Putamen (tissue), 1 donor: ENCODE results near the gene CYB5R3.
A peak's percentile ranks its signal among the peaks of the same experiment; 100 is the strongest.
"Not testable (repeated sequence)": the region's sequence is repeated elsewhere in the genome, so short reads cannot be mapped to it uniquely, and the experiment has no call there.

ENCODE experiments used
- DNase-seq: peaks from one replicate; pipeline ENCODE4 v3.0.0-alpha.2; 2016; ENCODE audit warnings: low spot score

CYB5R3 gene

DNA sequence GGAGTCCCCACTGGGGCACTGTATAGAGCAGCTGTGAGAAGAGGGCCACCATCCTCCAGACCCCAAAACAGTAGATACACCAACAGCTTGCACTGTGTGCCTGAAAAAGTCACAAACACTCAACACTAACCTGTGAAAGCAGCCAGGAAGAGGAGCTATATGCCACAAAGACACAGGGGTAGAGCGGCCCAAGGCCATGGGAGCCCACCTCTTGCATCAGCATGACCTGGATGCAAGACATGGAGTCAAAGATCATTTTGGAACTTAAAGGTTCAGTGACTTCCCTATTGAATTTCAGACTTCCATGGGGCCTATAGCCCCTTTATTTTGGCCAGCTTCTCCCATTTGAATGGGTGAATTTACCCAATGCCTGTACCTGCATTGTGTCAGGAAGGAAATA lies 29.7 kb upstream of the CYB5R3 start:
- DNase-seq, result no peak

GRCh38 chr22:42677936-42678335 lies 28.7 kb upstream of the CYB5R3 start:
- not testable (repeated sequence) for DNase-seq

DNA sequence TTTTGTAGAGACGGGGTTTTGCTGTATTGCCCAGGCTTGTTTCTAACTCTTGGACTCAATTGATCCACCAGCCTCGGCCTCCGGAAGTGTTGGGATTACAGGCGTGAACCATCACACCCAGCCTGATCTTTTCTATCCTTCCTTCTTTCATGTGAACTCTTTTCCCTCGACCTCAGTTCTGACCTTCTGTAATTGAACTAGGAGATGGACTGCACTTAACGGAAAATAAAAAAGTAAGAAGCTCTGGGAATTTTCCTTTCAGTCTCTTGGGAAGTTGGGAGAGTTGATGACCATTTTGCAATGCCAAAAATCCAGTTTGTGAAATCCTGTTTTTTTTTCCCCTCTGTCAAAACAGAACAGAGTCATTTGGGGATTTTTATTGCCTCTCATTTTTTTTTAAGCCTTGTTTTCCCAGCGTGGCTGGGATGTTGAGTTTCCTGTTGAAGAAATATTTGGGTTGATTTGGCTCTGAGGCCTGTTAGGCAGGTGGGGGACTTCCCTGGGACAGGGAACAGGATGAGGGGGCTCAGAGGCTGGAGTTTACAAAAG lies 26.9 kb upstream of the CYB5R3 start:
- no peak for DNase-seq

DNA sequence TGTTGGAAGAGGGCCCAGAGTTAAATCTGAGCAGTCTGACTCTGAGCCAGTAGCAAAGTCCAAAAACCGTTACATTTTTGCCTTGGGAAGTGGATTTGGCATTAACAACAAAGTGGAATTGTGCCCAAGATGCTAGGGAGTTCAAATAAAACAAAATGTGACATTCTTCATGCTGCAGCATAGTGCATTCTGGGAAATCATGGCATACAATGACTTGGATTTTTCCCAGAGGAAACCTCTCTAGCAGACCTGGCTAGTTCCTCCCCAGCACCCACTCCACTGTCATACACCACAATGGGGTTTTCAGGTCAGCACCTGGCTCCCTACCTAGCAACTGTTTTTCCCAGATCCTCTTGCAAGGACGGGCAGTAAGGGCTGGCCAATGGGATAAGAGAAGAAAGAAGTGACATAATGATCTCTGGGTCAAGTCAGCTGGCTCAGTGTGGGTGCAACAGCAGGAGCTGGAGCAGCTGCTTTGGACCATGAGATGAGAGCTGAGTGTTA lies 24.8 kb upstream of the CYB5R3 start:
- no peak for DNase-seq

DNA sequence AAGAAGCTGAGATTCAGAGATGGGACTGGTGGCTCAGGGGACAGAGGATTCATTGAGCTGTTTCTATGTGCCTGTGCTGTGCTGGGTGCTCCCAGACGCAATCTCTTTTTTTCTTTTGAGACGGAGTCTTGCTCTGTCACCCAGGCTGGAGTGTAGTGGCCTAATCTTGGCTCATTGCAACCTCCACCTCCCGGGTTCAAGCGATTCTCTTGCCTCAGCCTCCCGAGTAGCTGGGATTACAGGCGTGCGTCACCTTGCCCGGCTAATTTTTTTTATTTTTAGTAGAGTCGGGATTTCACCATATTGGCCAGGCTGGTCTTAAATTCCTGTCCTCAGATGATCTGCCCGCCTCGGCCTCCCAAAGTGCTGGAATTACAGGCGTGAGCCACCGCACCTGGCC lies 23.9 kb upstream of the CYB5R3 start:
- not testable (repeated sequence) for DNase-seq

- no peak for DNase-seq
These were observed 21.9 kb upstream of the CYB5R3 start for GRCh38 chr22:42670921-42671709.

- no peak for DNase-seq
These were observed 20.9 kb upstream of the CYB5R3 start for GRCh38 chr22:42670046-42670445.

GRCh38 chr22:42666393-42666792 lies 17.2 kb upstream of the CYB5R3 start:
- not testable (repeated sequence) for DNase-seq

- no peak for DNase-seq
These were observed 16.0 kb upstream of the CYB5R3 start for GRCh38 chr22:42664976-42665831.

- peak; percentile 33 for DNase-seq
These were observed 13.0 kb upstream of the CYB5R3 start for GRCh38 chr22:42661985-42662831.

- DNase-seq, result no peak
These were observed 7.4 kb upstream of the CYB5R3 start for GRCh38 chr22:42656578-42656977.

- no peak for DNase-seq
These were observed 6.5 kb upstream of the CYB5R3 start for GRCh38 chr22:42655693-42656092.

DNA sequence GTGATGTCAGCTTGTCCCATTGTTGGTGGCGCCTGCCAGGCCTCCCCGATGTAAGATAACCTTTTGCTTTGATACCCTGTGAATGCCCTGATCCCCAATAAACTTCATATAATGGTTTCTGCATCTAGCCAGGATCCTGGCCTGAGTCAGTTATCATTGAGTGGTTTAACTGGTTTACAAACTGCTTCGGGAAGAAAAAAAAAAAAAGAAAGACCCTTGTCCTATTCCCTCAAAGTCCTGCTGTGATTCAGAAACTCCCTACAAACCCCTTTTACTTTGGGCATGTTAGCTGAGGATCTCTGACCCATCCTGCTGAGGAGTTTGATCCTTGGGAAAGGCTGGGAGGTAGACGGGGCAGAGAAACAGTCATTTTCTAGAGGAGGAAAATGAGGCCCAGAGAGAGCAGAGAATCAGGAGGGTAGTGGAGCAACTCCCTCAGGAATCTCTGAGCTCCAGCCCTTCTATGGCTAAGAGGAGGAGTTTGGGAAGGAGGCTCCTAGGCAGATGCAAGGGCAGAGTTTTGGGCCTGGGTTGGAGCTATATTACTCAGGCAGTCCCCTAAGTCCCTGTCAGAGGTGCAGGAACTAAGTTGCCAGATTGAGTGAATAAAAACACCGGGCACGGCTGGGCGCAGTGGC lies 5.4 kb upstream of the CYB5R3 start:
- no peak for DNase-seq

- no peak for DNase-seq
These were observed 4.8 kb upstream of the CYB5R3 start for GRCh38 chr22:42653999-42654398.

DNA sequence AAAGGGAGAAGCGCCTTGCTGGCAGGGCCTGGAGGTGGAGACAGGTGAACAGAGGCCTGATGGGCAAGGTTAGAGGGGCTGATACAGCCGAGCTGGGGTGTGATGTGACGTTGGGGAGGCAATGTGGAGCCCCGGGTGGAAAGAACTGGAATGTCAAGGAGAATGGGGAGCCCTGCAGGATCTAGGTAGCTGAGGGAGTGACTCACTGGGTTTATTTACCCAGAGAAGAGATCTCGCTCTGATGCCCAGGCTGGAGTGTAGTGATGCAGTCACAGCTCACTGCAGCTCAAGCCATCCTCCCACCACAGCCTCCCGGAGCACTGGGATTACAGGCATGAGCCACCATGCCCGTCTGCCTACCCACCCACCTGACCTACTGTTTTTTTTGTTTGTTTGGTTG lies 1.9 kb upstream of the CYB5R3 start:
- no peak for DNase-seq

DNA sequence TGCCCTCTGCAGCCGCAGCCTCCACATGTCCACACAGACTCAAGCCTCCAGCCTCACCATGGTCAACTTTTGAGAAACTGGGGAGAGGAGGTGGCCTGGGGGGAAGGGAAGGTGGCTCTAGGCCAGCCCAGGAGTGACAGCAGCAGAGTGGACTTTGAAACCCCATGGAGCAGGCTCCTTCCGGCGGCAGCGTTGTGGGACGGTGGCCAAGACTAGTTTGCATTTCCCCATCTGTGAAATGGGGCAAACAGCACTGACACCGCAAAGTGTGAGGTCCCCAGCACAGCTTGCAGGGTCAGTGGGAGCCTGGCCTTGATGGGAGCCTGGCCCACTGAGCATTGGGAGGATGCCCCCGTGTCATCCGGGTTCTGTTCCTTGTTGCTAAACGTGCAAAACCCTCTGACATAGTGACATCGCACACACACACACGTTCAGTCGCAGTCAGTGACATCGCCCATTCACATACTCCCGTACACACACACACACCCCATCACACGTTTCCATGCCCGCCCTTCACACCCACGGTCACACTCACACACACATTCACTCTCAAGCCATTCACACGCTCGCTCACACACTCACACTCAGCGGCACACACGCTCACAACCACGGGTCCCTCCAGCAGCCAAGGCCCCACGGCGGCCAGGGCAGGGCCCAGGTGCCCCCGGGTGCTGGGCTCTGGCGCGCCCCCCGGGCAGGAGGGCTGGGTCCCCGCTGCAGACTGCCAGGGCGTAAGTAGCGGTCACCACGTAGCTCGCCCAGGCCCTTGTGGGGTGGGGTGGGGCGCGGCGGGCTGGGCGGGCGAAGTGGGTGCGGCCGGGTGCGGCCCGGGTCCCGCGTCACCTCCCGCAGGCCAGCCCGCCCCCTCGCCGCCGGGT lies 585 bp downstream of the CYB5R3 start:
- DNase-seq, result peak; percentile 27

DNA sequence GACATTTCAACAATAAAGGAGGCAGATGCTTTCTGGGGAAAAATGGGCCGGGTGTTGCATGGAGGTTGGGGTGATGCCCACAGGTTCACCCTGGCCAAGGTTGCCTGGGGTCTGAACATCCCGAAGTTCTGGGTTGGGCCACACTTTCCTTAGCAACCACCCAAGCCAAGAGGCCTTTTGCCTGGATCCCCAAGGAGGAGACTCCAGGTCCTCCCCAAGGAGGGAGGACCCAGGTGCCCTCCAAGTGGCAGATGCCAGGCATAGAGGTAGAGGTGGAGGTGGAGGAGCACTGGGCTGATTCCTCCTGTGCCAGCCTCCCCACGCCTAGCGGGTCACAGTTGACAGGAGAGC lies 1.2 kb downstream of the CYB5R3 start:
- DNase-seq, result no peak

DNA sequence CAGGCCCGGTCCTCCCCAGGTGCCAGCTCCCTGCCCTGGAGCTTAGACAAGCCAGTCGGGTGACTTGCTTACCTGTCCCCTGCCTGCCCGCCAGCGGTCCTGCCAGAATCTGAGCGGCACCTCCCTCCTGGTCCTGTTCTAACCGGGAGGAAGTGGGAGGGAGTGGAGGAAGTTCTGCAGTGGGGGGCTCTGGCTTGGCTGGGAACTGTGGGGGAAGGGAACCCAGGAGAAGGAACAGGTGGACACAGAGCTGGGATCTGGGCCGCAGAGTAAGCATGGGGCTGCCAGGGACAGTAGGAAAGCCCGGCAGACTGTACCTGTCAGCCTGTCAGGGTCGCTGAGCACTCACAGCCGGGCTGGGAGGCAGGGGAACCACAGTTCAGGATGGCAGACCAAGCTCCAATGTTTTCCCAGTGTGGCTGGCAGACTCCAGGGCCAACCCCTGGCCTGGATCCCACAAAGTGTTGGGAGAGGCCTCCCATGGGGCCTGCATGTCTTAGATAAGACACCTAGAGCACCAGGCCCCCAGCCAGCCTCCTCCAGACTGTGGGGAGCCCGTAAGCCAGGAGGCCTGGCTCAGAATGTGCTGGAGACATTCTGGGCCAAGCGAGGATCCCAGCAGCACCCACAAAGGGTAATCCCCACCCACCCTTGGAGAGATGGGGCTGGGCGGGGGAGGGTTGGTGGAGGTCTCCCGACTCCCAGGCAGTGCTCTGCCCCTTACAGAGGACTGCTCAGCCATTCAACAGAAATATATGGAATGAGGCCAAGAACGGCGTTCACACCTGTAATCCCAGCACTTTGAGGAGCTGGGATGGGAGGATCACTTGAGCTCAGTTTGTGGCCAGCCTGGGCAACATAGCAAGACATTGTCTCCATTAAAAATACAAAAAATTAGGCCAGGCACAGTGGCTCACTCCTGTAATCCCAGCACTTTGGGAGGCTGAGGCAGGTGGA lies 2.3 kb downstream of the CYB5R3 start:
- DNase-seq, result no peak

DNA sequence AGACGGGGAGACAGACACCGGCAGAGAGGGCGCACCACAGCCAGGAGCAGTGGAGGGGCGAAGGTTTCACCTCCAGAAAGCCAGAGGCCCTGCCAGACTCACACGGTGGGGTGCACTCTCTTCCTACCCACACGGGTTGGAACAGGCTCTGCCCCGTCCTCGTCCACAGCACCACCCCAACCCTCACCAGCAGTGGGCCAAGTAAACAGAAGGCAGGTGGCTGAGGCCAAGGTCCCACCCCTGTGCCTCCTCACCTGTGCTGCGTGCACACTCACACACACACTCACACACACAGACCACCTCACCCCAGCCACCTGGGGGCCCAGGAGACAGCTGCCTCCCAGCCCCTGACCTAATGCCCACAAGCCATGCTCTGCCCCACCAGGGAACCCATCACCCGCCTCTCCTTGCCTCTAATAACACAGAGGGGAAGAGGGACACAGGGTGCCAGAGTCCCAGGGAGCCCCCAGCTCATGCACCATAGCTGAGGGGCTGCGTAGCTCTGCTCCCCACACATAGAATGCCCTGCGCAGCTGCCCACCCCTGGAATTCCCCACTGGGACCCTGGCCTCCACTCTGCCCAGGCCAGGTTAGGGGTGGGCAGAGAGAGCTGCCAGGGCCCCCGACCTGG lies 3.1 kb downstream of the CYB5R3 start:
- no peak for DNase-seq
